OCI-LY7 (cell line): ENCODE measurements around the gene SLA2. TPM values are rescaled to one million over a fixed set of nuclear protein-coding genes. Genes with fewer than 3 reads are reported as not detected.
"Not testable (repeated sequence)": the region's sequence is repeated elsewhere in the genome, so short reads cannot be mapped to it uniquely, and the experiment has no call there.

Experiments used
- BruUV-seq: library from RNA; stranded (reverse); fragments of 400-500 nt; replicated peaks from 2 replicates; lab custom pipeline; 2021; lab: Mats Ljungman, UMichigan
- CTCF ChIA-PET: fragments of 300-600 bp; sonication (Branson Sonifier 250); formaldehyde crosslinking; loops from one replicate; lab custom pipeline; 2022; ENCODE audit warnings: antibody characterized with exemption; ENCODE audit not compliant: unreplicated experiment; lab: Charles Lee
- POLR2A ChIA-PET: fragments of 300-600 bp; sonication (Branson Sonifier 250); formaldehyde crosslinking; loops from one replicate; lab custom pipeline; 2022; ENCODE audit warnings: antibody characterized with exemption; lab: Charles Lee
- DNase-seq: peaks from one replicate; pipeline ENCODE4 v3.0.0-alpha.2; 2015; ENCODE audit warnings: low spot score
- H2AFZ ChIP-seq: fragments of 200-600 bp; sonication (generic), shearing (Covaris generic); 2 replicates; pipeline ENCODE4 v1.6.1; 2014; ENCODE audit warnings: mild to moderate bottlenecking, antibody characterized with exemption, low read length, moderate library complexity
- H3K27ac ChIP-seq: fragments of 200-600 bp; sonication (generic); 2 replicates; pipeline ENCODE4 v1.5.1; 2014; ENCODE audit warnings: mixed run types, low read depth, mild to moderate bottlenecking, moderate library complexity, low read length, inconsistent platforms; ENCODE audit not compliant: poor library complexity, severe bottlenecking
- H3K36me3 ChIP-seq: fragments of 200-600 bp; sonication (generic); 2 replicates; pipeline ENCODE4 v1.6.1; 2014; ENCODE audit warnings: mild to moderate bottlenecking, antibody characterized with exemption, low read length, moderate library complexity, mixed read lengths; ENCODE audit not compliant: insufficient read depth
- H3K4me1 ChIP-seq: fragments of 200-600 bp; sonication (generic); 2 replicates; pipeline ENCODE4 v1.5.1; 2014; ENCODE audit warnings: mild to moderate bottlenecking, low read length; ENCODE audit not compliant: insufficient read depth, poor library complexity, severe bottlenecking
- H3K4me2 ChIP-seq: fragments of 200-600 bp; sonication (generic); 2 replicates; pipeline ENCODE4 v1.6.1; 2014; ENCODE audit warnings: mild to moderate bottlenecking, low read length
- H3K4me3 ChIP-seq: fragments of 200-600 bp; sonication (generic); 2 replicates; pipeline ENCODE4 v1.5.1; 2014; ENCODE audit warnings: mild to moderate bottlenecking, low read depth, low read length; ENCODE audit not compliant: poor library complexity, severe bottlenecking
- H3K79me2 ChIP-seq: fragments of 200-600 bp; sonication (generic); 2 replicates; pipeline ENCODE4 v1.6.1; 2016; ENCODE audit warnings: low read depth, mild to moderate bottlenecking, low read length, moderate library complexity, mixed read lengths; ENCODE audit not compliant: insufficient read depth
- H3K9me2 ChIP-seq: fragments of 200-600 bp; sonication (generic); 2 replicates; pipeline ENCODE4 v1.6.1; 2016; ENCODE audit warnings: mild to moderate bottlenecking, low read length, mixed read lengths; ENCODE audit not compliant: insufficient read depth
- H3K9me3 ChIP-seq: fragments of 200-600 bp; sonication (generic); 2 replicates; pipeline ENCODE4 v1.6.1; 2014; ENCODE audit warnings: mild to moderate bottlenecking, mixed run types, low read length, mixed read lengths
- H4K20me1 ChIP-seq: fragments of 200-600 bp; sonication (generic); 2 replicates; pipeline ENCODE4 v1.6.1; 2014; ENCODE audit warnings: mild to moderate bottlenecking, antibody characterized with exemption, low read length, moderate library complexity, mixed read lengths; ENCODE audit not compliant: insufficient read depth
- CTCF ChIP-seq: fragments of 200-600 bp; sonication (generic); conservative IDR thresholded peaks from 2 replicates; pipeline ENCODE4 v1.5.1; 2014; ENCODE audit warnings: mild to moderate bottlenecking, antibody characterized with exemption, low read length, moderate library complexity, mixed read lengths
- EZH2phosphoT487 ChIP-seq: fragments of 200-600 bp; sonication (generic); IDR thresholded peaks from 2 replicates; pipeline ENCODE4 v1.6.1; 2018; ENCODE audit warnings: low read depth, borderline replicate concordance, mild to moderate bottlenecking, mixed run types, antibody characterized with exemption, low read length, moderate library complexity, mixed read lengths
- intact Hi-C: fragments of 100-400 bp; cut with micrococcal nuclease; formaldehyde crosslinking; loops from one replicate; pipeline ENCODE4 v1.10.0; 2022; ENCODE audit not compliant: unreplicated experiment
- total RNA-seq, 2 experiments: library from RNA; depleted of rRNA in 1 of 2; stranded (reverse); fragments of >200 nt in 1 of 2; shearing (Covaris generic) in 1 of 2; gene quantifications; 2 replicates each; pipeline ENCODE4 v1.2.3, GENCODE V29; 2014 to 2022

Gene SLA2
- total RNA-seq, 2 experiments from 2014 or later = 2.0 to 5.0 TPM

- peak overlapping the region; percentile 52 for H3K4me2 ChIP-seq
- H3K9me2 ChIP-seq = no peaks in the 10 kb centered on the region
- no peaks in the 10 kb centered on the region for H3K9me3 ChIP-seq
- H3K4me3 ChIP-seq = peak overlapping the region; percentile 17
- ChIA-PET POLR2A (interaction anchor here (0.6 to 0.9 kb wide), 3 partner anchors 14 to 30 kb away, joined by 3 read pairs; no protein-coding TSS in a partner anchor), CTCF (interaction anchor here (0.5 to 1.2 kb wide), 3 partner anchors 17 to 192 kb away, joined by 3 to 10 read pairs (median 5); partner anchors contain the start of gene DSN1)
- H4K20me1 ChIP-seq = no peaks in the 10 kb centered on the region
- peak overlapping the region; percentile 28 for H3K27ac ChIP-seq
- H3K4me1 ChIP-seq = peaks cover 26% of the 10 kb centered on the region
- H3K36me3 ChIP-seq = no peaks in the 10 kb centered on the region
- no TSS peak for BruUV-seq
- no peaks in the 10 kb centered on the region for H3K79me2 ChIP-seq
- no peak; the same call in 1 of the 2 replicates for TF ChIP-seq CTCF
- TF ChIP-seq EZH2phosphoT487 = no peak
- intact Hi-C loops = no loop called here
- DNase-seq = peak; percentile 69
- H2AFZ ChIP-seq = peak overlapping the region; percentile 77; the same call in 1 of the 2 replicates
These were observed 1.8 kb downstream of the SLA2 start for GRCh38 chr20:36644032-36644705.

- Histone ChIP-seq H3K4me2 (no peak overlapping the region), H4K20me1 (no peaks in the 10 kb centered on the region), H3K9me3 (no peaks in the 10 kb centered on the region), H3K27ac (no peak overlapping the region), H3K9me2 (no peaks in the 10 kb centered on the region), H3K4me1 (peaks cover 26% of the 10 kb centered on the region), H3K4me3 (no peak overlapping the region), H3K79me2 (no peaks in the 10 kb centered on the region), H3K36me3 (no peaks in the 10 kb centered on the region), H2AFZ (no peak overlapping the region)
- no TSS peak for BruUV-seq
- ChIA-PET CTCF (no interaction called here), POLR2A (interaction anchor here (0.6 kb wide), 1 partner anchor 47 kb away, joined by 6 read pairs; no protein-coding TSS in a partner anchor)
- intact Hi-C loops = no loop called here
- TF ChIP-seq EZH2phosphoT487 (no peak), CTCF (no peak)
- DNase-seq = no peak
These were observed 3.9 kb downstream of the SLA2 start for GRCh38 chr20:36642136-36642535.

GRCh38 chr20:36641506-36641843 lies 4.5 kb downstream of the SLA2 start:
- BruUV-seq = no TSS peak
- no peaks in the 10 kb centered on the region for H3K9me3 ChIP-seq
- no peaks in the 10 kb centered on the region for H3K36me3 ChIP-seq
- no peak overlapping the region for H2AFZ ChIP-seq
- peaks cover 25% of the 10 kb centered on the region for H3K4me1 ChIP-seq
- no peak overlapping the region for H3K4me3 ChIP-seq
- H4K20me1 ChIP-seq = no peaks in the 10 kb centered on the region
- H3K27ac ChIP-seq = no peak overlapping the region
- TF ChIP-seq CTCF (no peak), EZH2phosphoT487 (no peak)
- no peaks in the 10 kb centered on the region for H3K79me2 ChIP-seq
- H3K4me2 ChIP-seq = no peak overlapping the region
- ChIA-PET POLR2A (no interaction called here), CTCF (no interaction called here)
- H3K9me2 ChIP-seq = no peaks in the 10 kb centered on the region
- intact Hi-C loops = no loop called here
- DNase-seq = no peak

GRCh38 chr20:36638876-36639400 lies 7.1 kb downstream of the SLA2 start:
- DNase-seq, H2AFZ ChIP-seq, intact Hi-C loops, H4K20me1 ChIP-seq, H3K9me3 ChIP-seq, H3K79me2 ChIP-seq, BruUV-seq, H3K36me3 ChIP-seq, H3K4me1 ChIP-seq, H3K27ac ChIP-seq, H3K4me2 ChIP-seq, POLR2A ChIA-PET, H3K4me3 ChIP-seq, H3K9me2 ChIP-seq: not testable (repeated sequence)
- CTCF ChIA-PET = interaction anchor here (0.8 kb wide), 1 partner anchor 8 kb away, joined by 3 read pairs; no protein-coding TSS in a partner anchor
